ENCODE data around the gene CLTRN. TPM values are rescaled to one million over a fixed set of nuclear protein-coding genes. Genes with fewer than 3 reads are reported as not detected.

The CLTRN gene
- total and polyA plus RNA-seq, 8 donors = 0.39 to 3.6 (median 2.4) TPM

- H3K27ac ChIP-seq = no peak overlapping the region
- H3K36me3 ChIP-seq = no peaks in the 10 kb centered on the region
- H3K27me3 ChIP-seq = peaks cover 0 to 25% of the 10 kb centered on the region in 2 donors
- no peaks in the 10 kb centered on the region for H3K9me3 ChIP-seq
- H3K4me3 ChIP-seq = no peak overlapping the region
- DNase-seq = no peak
- no peaks in the 10 kb centered on the region for H3K4me1 ChIP-seq
- no peak for ATAC-seq
- intact Hi-C loops (cut with DNase I) = no loop called here
- no peak for TF ChIP-seq CTCF (IDR thresholded peaks at IDR 0.05)
Observed at GRCh38 chrX:15646543-15646942, 18.1 kb downstream of the CLTRN start.

GRCh38 chrX:15646031-15646430 lies 18.6 kb downstream of the CLTRN start:
- intact Hi-C loops (cut with DNase I) = no loop called here

GRCh38 chrX:15645266-15645665 lies 19.3 kb downstream of the CLTRN start:
- no peaks in the 10 kb centered on the region for H3K36me3 ChIP-seq
- ATAC-seq (no peak), DNase-seq (no peak)
- no peaks in the 10 kb centered on the region for H3K9me3 ChIP-seq
- H3K4me3 ChIP-seq = no peak overlapping the region
- H3K27ac ChIP-seq = no peak overlapping the region
- H3K27me3 ChIP-seq = peaks cover 0 to 26% of the 10 kb centered on the region in 2 donors
- H3K4me1 ChIP-seq = no peaks in the 10 kb centered on the region
- intact Hi-C loops (cut with DNase I) = no loop called here
- no peak for TF ChIP-seq CTCF (IDR thresholded peaks at IDR 0.05)

More at GRCh38 chrX:15646031-15646430, 18.6 kb downstream of the CLTRN start:
- ATAC-seq = no peak
- H3K36me3 ChIP-seq = no peaks in the 10 kb centered on the region
- H3K27me3 ChIP-seq = peaks cover 0 to 25% of the 10 kb centered on the region in 2 donors
- H3K9me3 ChIP-seq = no peaks in the 10 kb centered on the region
- no peaks in the 10 kb centered on the region for H3K4me1 ChIP-seq
- H3K4me3 ChIP-seq = no peak overlapping the region
- DNase-seq = peak in 1 of 4 donors; percentile 34
- TF ChIP-seq CTCF (IDR thresholded peaks at IDR 0.05) = no peak
- no peak overlapping the region for H3K27ac ChIP-seq

- H3K27me3 ChIP-seq = peaks cover 0 to 30% of the 10 kb centered on the region in 2 donors
- TF ChIP-seq CTCF (IDR thresholded peaks at IDR 0.05) = no peak
- H3K9me3 ChIP-seq = no peaks in the 10 kb centered on the region
- no peaks in the 10 kb centered on the region for H3K4me1 ChIP-seq
- intact Hi-C loops (cut with DNase I) = no loop called here
- no peak overlapping the region for H3K27ac ChIP-seq
- ATAC-seq (no peak), DNase-seq (no peak)
- no peak overlapping the region for H3K4me3 ChIP-seq
- H3K36me3 ChIP-seq = no peaks in the 10 kb centered on the region
Observed at GRCh38 chrX:15644560-15644872, 20.1 kb downstream of the CLTRN start.

- ATAC-seq = no peak
- Histone ChIP-seq H3K4me1 (no peaks in the 10 kb centered on the region), H3K27me3 (peaks cover 0 to 29% of the 10 kb centered on the region in 2 donors), H3K9me3 (no peaks in the 10 kb centered on the region), H3K27ac (no peak overlapping the region), H3K36me3 (no peaks in the 10 kb centered on the region), H3K4me3 (no peak overlapping the region)
- intact Hi-C loops (cut with DNase I) = no loop called here
- no peak for TF ChIP-seq CTCF (IDR thresholded peaks at IDR 0.05)
- DNase-seq = no peak
Observed at GRCh38 chrX:15643786-15644559, 20.6 kb downstream of the CLTRN start.

Measured in left lung (tissue), 10 donors.